Liver (tissue), 3 donors: Measurements from ENCODE around the gene SDK2.

Source experiments
- EGR1 ChIP-seq, 2 donors: IDR thresholded peaks; 2 replicates each; pipeline ENCODE4 v1.6.1; 2016 to 2018; ENCODE audit warnings: antibody characterized with exemption in 2 of 2, low read depth in 2 of 2
- GABPA ChIP-seq, 2 donors: IDR thresholded peaks in 1 of 2; conservative IDR thresholded peaks in 1 of 2; 2 replicates each; pipeline ENCODE4 v1.6.1; 2016; ENCODE audit warnings: antibody characterized with exemption in 2 of 2, mild to moderate bottlenecking in 1 of 2, moderate library complexity in 1 of 2
- HNF4G ChIP-seq: IDR thresholded peaks from 2 replicates; pipeline ENCODE4 v1.6.1; 2016; ENCODE audit warnings: antibody characterized with exemption
- JUND ChIP-seq, 2 donors: IDR thresholded peaks; 2 replicates each; pipeline ENCODE4 v1.6.1; 2016; ENCODE audit warnings: antibody characterized with exemption in 2 of 2
- RAD21 ChIP-seq, 2 donors: IDR thresholded peaks; 2 replicates each; pipeline ENCODE4 v1.6.1; 2016; ENCODE audit warnings: antibody characterized with exemption in 2 of 2, mild to moderate bottlenecking in 2 of 2
- SP1 ChIP-seq: IDR thresholded peaks from 2 replicates; pipeline ENCODE4 v1.6.1; 2018; ENCODE audit warnings: antibody characterized with exemption, mild to moderate bottlenecking
- YY1 ChIP-seq: IDR thresholded peaks from 2 replicates; pipeline ENCODE4 v1.6.1; 2016; ENCODE audit warnings: antibody characterized with exemption, mild to moderate bottlenecking
- TF ChIP-seq, protein P1 (sequence below): fragments of 150-350 bp; IDR thresholded peaks from 2 replicates; pipeline ENCODE4 v1.5.1; 2017; ENCODE audit warnings: improper control_type of control experiment, low read depth, low read length; ENCODE audit not compliant: missing input control
- TF ChIP-seq, protein P2 (sequence below): IDR thresholded peaks from 2 replicates; pipeline ENCODE4 v1.6.1; 2016; ENCODE audit warnings: antibody characterized with exemption
- TF ChIP-seq, protein P3 (sequence below): IDR thresholded peaks from 2 replicates; pipeline ENCODE4 v1.6.1; 2016; ENCODE audit warnings: antibody characterized with exemption
- donor health status: healthy.
- donor health status: healthy.

DNA sequence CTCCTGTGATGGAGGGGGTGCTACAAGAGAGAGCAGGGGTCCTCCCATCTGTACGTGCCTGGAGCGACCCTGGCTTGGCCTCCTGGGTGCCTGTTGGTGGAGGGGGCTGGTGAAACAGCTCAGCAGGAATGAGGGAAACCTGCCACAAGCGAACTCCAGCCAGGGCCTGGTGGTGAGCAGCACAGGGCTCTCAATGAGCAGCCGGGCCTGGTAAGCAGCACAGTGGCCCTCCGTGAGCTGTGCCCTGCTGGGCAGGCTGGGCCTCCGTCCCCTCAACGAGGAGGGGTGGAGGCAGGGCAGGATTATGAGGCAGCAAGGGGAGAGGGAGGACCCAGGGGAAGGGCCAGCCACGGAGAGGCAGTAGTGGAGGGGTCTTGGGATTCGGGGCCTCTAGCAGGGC lies 101.9 kb downstream of the SDK2 start:
- TF ChIP-seq, protein P1, sequence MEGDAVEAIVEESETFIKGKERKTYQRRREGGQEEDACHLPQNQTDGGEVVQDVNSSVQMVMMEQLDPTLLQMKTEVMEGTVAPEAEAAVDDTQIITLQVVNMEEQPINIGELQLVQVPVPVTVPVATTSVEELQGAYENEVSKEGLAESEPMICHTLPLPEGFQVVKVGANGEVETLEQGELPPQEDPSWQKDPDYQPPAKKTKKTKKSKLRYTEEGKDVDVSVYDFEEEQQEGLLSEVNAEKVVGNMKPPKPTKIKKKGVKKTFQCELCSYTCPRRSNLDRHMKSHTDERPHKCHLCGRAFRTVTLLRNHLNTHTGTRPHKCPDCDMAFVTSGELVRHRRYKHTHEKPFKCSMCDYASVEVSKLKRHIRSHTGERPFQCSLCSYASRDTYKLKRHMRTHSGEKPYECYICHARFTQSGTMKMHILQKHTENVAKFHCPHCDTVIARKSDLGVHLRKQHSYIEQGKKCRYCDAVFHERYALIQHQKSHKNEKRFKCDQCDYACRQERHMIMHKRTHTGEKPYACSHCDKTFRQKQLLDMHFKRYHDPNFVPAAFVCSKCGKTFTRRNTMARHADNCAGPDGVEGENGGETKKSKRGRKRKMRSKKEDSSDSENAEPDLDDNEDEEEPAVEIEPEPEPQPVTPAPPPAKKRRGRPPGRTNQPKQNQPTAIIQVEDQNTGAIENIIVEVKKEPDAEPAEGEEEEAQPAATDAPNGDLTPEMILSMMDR = no peak
- TF ChIP-seq, protein P2, sequence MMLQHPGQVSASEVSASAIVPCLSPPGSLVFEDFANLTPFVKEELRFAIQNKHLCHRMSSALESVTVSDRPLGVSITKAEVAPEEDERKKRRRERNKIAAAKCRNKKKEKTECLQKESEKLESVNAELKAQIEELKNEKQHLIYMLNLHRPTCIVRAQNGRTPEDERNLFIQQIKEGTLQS = no peak
- TF ChIP-seq EGR1 (IDR thresholded peaks at IDR 0.05; ENCODE audit: low read depth in 2 of 2) (no peak), YY1 (no peak), JUND (IDR thresholded peaks at IDR 0.05) (no peak), GABPA (IDR thresholded peaks at IDR 0.05 in 1 of 2, conservative IDR thresholded peaks at IDR 0.05 in 1 of 2) (no peak), RAD21 (IDR thresholded peaks at IDR 0.05) (no peak), SP1 (no peak), HNF4G (no peak)
- TF ChIP-seq, protein P3, sequence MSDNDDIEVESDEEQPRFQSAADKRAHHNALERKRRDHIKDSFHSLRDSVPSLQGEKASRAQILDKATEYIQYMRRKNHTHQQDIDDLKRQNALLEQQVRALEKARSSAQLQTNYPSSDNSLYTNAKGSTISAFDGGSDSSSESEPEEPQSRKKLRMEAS = no peak
